Psoas muscle (tissue), 8 donors: ENCODE results near the gene SMYD1. TPM values are rescaled to one million over a fixed set of nuclear protein-coding genes. Genes with fewer than 3 reads are reported as not detected.

Experiments
- ATAC-seq, 4 donors: fragments of 200-7000 bp; cut with Tn5 transposase; one replicate each; pipeline ENCODE4 v1.9.1; 2020; ENCODE audit warnings: moderate library complexity in 3 of 4, mild to moderate bottlenecking in 2 of 4
- DNase-seq, 2 donors: peaks; one replicate each; pipeline ENCODE4 v3.0.0-alpha.2; 2020
- H3K27ac ChIP-seq: fragments of 200-600 bp; one replicate; pipeline ENCODE4 v1.8.0; 2022
- H3K27me3 ChIP-seq, 3 donors: fragments of 200-600 bp in 1 of 3; one replicate each; pipeline versions ENCODE4 v1.6.1 to v1.8.0; 2013 to 2022; ENCODE audit warnings: low read length in 2 of 3, mild to moderate bottlenecking in 2 of 3, moderate library complexity in 1 of 3; ENCODE audit not compliant: insufficient read depth in 3 of 3
- H3K36me3 ChIP-seq, 2 donors: fragments of 200-600 bp in 1 of 2; one replicate each; pipeline versions ENCODE4 v1.6.1 to v1.8.0; 2013 to 2022; ENCODE audit warnings: low read depth in 1 of 2, mild to moderate bottlenecking in 1 of 2, moderate library complexity in 1 of 2; ENCODE audit not compliant: insufficient read depth in 1 of 2
- H3K4me1 ChIP-seq: fragments of 200-600 bp; one replicate; pipeline ENCODE4 v1.8.0; 2022
- H3K4me3 ChIP-seq: fragments of 200-600 bp; one replicate; pipeline ENCODE4 v1.8.0; 2022; ENCODE audit warnings: mild to moderate bottlenecking
- H3K9me3 ChIP-seq: fragments of 200-600 bp; one replicate; pipeline ENCODE4 v1.8.0; 2022
- CTCF ChIP-seq: fragments of 200-600 bp; IDR thresholded peaks from one replicate; pipeline ENCODE4 v1.8.0; 2022; ENCODE audit warnings: antibody characterized with exemption
- WGBS, 3 donors: extraction: QIAGEN DNeasy Blood & Tissue Kit; methylation state at CpG; one replicate each; pipeline versions ENCODE4 v1.1.6 to v1.1.7; 2013; 5-methylcytosine and 5-hydroxymethylcytosine counted together
- intact Hi-C, 2 donors: fragments of 100-400 bp; cut with DNase I; formaldehyde crosslinking; loops; one replicate each; pipeline versions ENCODE4 v1.11.0 to v1.14.2; 2022
- polyA plus RNA-seq, 3 donors: library from polyadenylated mRNA; stranded (reverse); fragments of 200-250 nt; gene quantifications; one replicate each; pipeline ENCODE4 v1.2.3, GENCODE V29; 2013
- total RNA-seq, 4 donors: library from RNA; stranded (reverse); fragmentation: NEBNext Ultra II Directional in 2 of 4; extraction: Animal tissue kit (Norgen Biotek cat#: 25700) in 2 of 4; gene quantifications; one replicate each; pipeline versions ENCODE4 v1.2.1 to v1.2.4, GENCODE V29; 2021 to 2023
- donor health status: healthy with polysubstance abuse.
- donor health status: DM: no; HTN: no; CAD: no; lungs with moderate emphysema.
- donor health status: Bipolar disorder and iron deficiency.
- donor health status: healthy.
- donor health status: DM: yes; HTN: yes; CAD: no.
- donor health status: DM: no; HTN: no; CAD: no.
- donor health status: DM: no; HTN: no; CAD: no.
- donor health status: DM: yes; HTN: yes; CAD: no.

Gene SMYD1
- total and polyA plus RNA-seq, 7 donors = 8.0 to 325 (median 143) TPM

- WGBS, 3 donors = 66 to 77% (median 67%) methylated on average over 5 of the region's 5 CpGs
- H3K9me3 ChIP-seq = no peaks in the 10 kb centered on the region
- H3K4me1 ChIP-seq = peaks cover 6% of the 10 kb centered on the region
- intact Hi-C loops = no loop called here
- H3K36me3 ChIP-seq = no peaks in the 10 kb centered on the region
- H3K27ac ChIP-seq = no peak overlapping the region
- no peak for ATAC-seq
- no peak overlapping the region for H3K4me3 ChIP-seq
- no peak for DNase-seq
- no peak for TF ChIP-seq CTCF
- no peaks in the 10 kb centered on the region for H3K27me3 ChIP-seq
Observed at GRCh38 chr2:88123164-88123974, 55.7 kb downstream of the SMYD1 start.

- intact Hi-C loops = no loop called here
- 86 to 89% (median 86%) methylated on average over 9 of the region's 9 CpGs for WGBS, 3 donors
- Histone ChIP-seq H3K27ac (no peak overlapping the region), H3K9me3 (no peaks in the 10 kb centered on the region), H3K36me3 (no peaks in the 10 kb centered on the region), H3K4me1 (no peaks in the 10 kb centered on the region), H3K4me3 (no peak overlapping the region), H3K27me3 (no peaks in the 10 kb centered on the region)
- TF ChIP-seq CTCF = no peak
- no peak for DNase-seq
- ATAC-seq = no peak
Observed at GRCh38 chr2:88123975-88124917, 56.6 kb downstream of the SMYD1 start.

GRCh38 chr2:88125344-88125923, 57.8 kb downstream of the SMYD1 start:
- Histone ChIP-seq H3K27ac (no peak overlapping the region), H3K4me3 (no peak overlapping the region), H3K4me1 (no peaks in the 10 kb centered on the region), H3K27me3 (no peaks in the 10 kb centered on the region), H3K36me3 (no peaks in the 10 kb centered on the region), H3K9me3 (no peaks in the 10 kb centered on the region)
- DNase-seq (no peak), ATAC-seq (no peak)
- no peak for TF ChIP-seq CTCF
- intact Hi-C loops = no loop called here
- WGBS, 3 donors = 79 to 84% (median 83%) methylated on average over 3 of the region's 3 CpGs

- DNase-seq = no peak
- H3K4me3 ChIP-seq = no peak overlapping the region
- no peaks in the 10 kb centered on the region for H3K27me3 ChIP-seq
- no peaks in the 10 kb centered on the region for H3K4me1 ChIP-seq
- intact Hi-C loops = no loop called here
- H3K9me3 ChIP-seq = no peaks in the 10 kb centered on the region
- TF ChIP-seq CTCF = no peak
- 81 to 86% (median 86%) methylated on average over 11 of the region's 11 CpGs for WGBS, 3 donors
- H3K27ac ChIP-seq = no peak overlapping the region
- no peak for ATAC-seq
- H3K36me3 ChIP-seq = no peaks in the 10 kb centered on the region
Observed at GRCh38 chr2:88125924-88126771, 58.5 kb downstream of the SMYD1 start.
